ENCODE data around the gene HLA-DMA. TPM values are rescaled to one million over a fixed set of nuclear protein-coding genes. Genes with fewer than 3 reads are reported as not detected.

The HLA-DMA gene
- total RNA-seq, 4 donors from 2014 or later = 27.6 to 81.7 (median 55.7) TPM

DNA sequence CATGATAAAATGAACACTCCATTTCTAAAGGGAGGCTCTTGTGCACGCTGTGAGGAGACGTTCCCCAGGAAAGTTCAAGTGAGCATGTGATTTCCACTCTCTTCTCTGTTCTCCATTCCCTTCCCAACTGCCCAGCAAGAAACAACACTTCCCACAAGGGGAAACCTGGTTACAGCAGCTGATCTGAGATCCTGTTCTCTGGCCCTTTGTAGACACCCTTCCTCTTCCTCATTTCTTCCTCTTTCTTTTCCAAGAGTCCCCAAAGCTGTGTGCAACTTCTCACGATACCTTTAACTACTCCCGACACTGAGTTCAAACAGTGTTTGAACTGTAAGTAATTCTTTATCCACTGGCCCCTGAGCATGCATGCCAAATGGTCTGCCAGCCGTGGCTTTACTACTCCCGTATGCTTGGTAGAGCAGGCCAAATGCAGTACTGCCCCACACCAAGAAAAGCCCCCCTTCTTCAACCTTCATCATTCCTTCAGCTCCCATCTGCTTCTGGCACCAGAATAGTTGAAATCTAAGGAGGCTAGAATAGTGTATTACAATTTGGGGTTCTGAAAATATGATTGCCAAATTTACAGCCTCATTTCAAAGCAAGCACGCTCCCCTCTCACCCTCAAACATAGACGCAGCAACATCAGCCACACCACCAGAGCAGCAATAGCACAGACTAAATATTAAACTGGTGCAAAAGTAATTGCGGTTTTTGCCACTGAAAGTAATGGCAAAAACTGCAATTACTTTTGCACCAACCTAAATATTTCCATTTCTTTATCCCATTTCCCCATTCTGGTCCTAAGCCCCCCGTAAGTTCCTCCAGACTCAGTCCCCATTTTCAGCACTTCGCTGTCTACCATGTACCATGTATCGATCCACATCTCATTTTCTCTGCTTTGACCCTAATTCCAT is 16.4 kb downstream of the HLA-DMA start:
- no peak for TF ChIP-seq CTCF (IDR thresholded peaks at IDR 0.05)
- DNase-seq (ENCODE audit: low spot score) = no peak
- no peak for ATAC-seq (ENCODE audit: low FRiP score)

GRCh38 chr6:32935551-32936238 is 17.2 kb downstream of the HLA-DMA start:
- DNase-seq (ENCODE audit: low spot score) (no peak), ATAC-seq (ENCODE audit: low FRiP score) (no peak)
- TF ChIP-seq CTCF (IDR thresholded peaks at IDR 0.05) = no peak

DNA sequence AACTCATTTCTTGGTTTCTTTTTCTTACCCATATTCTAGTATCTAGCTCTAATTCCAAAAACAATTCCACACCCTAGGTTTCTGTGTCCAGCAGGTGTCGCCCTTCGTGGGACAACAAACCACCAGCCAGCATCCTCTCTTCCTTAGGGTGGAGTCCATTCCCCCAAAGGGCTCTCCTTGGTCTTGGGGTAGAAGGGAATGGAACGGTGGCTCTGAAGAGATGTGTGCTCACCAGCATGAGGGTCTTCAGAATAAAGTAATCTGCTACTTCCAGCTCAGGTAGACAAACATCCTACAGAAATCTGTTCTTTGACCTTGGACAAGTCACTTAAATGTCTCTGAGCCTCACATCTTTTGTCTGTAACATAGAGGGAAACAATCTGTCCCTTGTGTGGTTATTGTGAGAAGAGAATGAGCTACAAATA is 19.2 kb downstream of the HLA-DMA start:
- peak; percentile 98 for DNase-seq (ENCODE audit: low spot score)
- peak; percentile 79 for ATAC-seq (ENCODE audit: low FRiP score)
- TF ChIP-seq CTCF (IDR thresholded peaks at IDR 0.05) = peak in 1 of 3 donors; percentile 26

GRCh38 chr6:32932132-32932868 is 20.6 kb downstream of the HLA-DMA start:
- DNase-seq (ENCODE audit: low spot score) (no peak), ATAC-seq (ENCODE audit: low FRiP score) (no peak)
- TF ChIP-seq CTCF (IDR thresholded peaks at IDR 0.05) = no peak

DNA sequence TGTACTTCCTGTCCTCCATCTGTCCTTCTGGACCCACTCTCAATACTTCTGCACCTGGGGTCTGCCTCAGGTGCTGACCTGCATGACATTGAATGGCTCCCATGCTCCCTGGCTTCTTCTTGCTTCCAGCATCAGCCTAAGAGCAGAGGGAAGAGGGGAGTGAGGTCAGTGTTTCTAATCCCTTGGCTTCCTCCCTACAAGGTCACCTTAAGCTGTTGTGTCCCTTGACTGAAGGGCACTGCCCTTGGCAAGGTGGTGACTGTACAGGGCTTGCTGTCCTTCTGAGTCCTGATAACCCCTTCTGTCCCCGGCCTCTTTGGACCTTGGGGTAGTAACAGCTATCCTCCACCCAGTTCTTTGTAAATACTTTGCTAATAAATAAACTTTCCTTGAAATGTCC is 21.7 kb downstream of the HLA-DMA start:
- no peak for TF ChIP-seq CTCF (IDR thresholded peaks at IDR 0.05)
- ATAC-seq (ENCODE audit: low FRiP score) (no peak), DNase-seq (ENCODE audit: low spot score) (no peak)

DNA sequence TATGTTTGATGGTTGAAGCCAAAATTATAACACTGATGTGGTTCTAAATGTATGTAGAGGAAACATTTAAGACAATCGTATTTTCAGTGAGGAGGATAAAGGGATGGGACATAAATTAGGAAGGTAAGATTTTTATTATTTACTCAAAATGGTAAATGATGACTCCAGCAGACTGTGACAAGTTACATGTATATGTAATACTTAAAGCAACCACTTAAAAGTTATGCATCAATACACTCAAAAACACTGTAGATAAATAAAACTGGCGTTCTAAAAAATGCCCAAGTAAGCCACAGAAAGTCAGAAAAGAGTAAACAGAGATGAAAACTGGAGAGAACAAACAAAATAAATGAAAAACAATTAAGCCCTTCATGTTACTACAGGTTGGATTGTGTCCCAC is 30.8 kb downstream of the HLA-DMA start:
- no peak for ATAC-seq (ENCODE audit: low FRiP score)
- TF ChIP-seq CTCF (IDR thresholded peaks at IDR 0.05) = no peak
- DNase-seq (ENCODE audit: low spot score) = no peak
